ENCODE measurements around the gene AMOT.

Gene AMOT

DNA sequence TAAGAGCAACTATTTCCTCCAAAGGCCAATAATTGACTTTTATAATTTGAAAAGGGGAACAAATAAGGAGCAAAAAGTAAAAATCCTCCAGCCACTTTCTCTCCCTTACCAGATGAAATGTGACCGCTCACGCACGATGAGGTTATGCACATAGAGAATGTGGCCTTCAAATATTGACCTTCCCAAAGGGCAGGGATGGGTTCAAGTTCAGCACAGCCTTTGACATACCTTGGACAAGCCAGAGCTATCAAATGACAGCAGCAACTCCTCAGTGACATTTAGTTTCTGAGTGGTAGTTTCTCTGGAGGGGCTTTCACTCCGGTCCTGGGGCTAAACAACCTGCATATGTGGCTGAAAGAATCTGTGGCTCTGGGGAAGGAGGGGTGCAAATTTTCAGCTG lies 50.7 kb downstream of the AMOT start:
- no peak for DNase-seq

DNA sequence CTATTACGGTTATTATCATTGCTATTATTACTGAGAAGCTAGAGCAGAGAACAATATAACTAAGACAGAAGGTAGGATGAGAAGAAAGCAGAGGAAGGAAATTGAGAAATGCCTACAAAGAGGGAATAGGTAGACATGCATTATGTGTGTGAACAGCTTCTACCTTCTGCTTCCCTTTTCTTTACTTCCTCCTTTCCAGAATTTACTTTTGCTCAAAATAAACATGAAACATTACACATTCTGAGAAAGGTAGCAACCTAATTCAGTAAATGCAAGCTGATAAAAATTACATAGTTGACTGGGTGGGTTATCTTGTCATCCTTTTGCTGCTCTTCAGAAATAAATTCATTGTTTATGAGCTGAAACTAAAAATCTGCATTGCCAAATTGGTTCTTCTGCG lies 54.6 kb downstream of the AMOT start:
- DNase-seq = no peak

DNA sequence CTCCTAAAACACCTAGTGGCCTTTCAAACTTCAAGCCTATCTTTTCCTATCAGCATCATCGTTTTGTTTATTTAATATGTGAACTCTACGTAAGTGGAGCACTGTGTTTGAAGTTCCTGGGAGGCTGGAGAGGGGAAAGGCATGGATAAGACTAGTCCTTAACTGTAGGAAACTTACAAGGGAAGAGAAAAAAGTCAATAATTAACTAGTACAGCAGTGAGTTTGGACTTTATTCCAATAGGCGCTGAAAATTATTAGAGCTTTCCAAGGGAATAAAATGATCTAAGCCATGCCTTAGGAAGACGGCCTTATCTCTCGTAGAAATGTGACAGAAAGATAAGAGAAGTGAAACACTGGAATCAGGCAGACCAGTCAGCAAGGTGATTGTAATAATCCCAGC lies 55.3 kb downstream of the AMOT start:
- no peak for DNase-seq

DNA sequence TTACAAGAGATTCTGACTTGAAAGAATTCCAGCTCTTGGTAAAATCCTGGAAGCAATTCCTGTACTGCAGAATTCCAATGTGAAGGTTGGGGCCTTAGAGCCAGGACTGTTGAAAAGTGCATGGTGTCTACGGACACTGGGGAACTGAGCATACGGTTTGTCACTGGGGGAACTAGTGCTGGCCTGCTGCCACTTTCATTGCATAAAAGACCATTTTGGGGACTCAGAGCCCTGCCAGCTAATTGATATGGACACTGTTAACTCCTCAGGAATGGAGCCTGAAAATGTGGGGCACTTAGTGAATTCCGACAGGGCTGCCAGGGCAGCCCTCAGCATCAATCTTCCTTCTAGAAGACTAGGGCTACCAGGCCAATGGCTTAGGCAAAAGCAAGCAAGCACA lies 55.9 kb downstream of the AMOT start:
- DNase-seq = no peak

DNA sequence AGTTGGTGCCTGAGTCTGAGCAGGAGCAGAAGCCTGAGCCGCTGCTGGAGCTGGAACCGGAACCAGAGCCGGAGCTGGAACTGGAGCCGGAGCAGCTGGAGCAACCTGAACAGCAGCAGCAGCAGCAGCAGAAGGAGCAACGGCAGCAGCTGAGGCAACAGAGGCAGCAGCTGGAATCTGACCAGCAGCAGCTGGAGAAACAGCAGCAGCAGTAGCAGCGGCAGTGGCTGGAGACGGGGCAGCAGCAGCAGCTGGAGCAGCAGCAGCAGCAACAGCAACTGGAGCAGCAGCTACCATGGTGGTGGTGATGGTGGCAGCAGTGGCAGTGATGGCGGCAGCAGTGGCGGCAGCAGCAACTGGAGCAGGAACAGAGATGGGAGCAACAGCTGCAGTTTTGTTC lies 61.5 kb downstream of the AMOT start:
- no peak for DNase-seq

DNA sequence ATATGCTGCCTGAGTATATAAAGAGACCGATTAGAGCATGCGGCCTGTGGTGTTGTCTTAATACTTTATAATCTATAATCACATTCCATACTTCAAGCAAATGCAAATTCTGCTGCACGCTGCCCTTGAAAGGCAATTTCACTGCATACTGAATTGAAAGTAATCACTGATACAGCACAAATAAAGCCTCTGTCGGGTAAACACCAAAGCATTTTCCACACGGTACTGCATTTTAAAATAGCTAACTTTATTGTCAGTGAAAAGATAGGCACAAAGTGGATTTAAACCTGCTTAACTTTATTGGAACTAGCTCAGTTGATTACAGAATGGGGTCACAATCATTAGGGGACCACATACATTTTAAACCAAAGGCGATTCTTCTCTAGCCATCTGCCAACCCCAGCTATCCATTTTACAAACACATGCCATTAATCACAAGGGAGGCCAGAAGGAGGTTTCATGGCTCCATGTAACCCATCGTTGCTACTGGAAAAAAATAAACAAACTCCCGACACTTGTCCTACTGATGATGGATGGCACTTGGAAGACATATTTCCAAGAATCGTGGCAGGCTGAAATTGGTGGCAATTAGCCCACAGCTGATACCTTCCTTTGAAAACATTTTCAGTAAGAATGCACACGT lies 65.9 kb downstream of the AMOT start:
- no peak for DNase-seq

DNA sequence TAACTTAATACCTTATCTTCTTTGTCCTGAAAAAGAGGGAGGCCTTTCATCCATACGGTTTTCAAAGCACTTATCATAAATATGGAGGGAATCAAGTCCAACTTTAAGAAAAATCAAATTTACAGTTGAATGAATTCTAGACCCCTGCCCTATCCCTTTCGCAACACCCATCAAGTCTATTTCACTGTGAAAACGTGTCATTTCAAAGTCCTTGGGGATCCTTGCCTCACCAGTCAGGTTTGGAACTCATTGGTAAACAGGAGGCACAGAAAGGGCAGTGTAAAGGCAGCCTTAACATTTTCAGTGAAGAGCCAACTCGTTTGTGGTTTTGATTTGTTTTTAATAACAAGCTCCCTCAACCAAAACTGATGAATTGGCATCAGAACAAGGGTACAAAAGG lies 66.5 kb downstream of the AMOT start:
- no peak for DNase-seq

DNA sequence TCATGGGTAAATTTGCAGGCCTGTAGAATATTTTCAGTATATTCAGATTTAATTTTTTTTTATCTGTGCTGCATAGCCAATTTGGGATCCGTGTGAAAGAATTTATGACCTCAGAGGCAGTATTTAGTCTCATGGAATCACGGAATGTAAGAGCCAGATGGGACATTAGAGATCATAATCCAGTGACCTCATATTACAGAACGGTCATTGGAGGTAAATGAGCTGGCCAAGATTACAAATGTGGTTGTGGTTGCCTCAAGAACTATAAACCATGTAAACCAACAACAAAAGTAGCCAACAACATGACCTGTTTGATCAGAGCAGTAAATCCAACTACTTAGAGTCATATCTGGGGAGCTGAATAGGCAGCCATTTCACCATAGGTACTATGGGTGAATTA lies 71.6 kb downstream of the AMOT start:
- no peak for DNase-seq

DNA sequence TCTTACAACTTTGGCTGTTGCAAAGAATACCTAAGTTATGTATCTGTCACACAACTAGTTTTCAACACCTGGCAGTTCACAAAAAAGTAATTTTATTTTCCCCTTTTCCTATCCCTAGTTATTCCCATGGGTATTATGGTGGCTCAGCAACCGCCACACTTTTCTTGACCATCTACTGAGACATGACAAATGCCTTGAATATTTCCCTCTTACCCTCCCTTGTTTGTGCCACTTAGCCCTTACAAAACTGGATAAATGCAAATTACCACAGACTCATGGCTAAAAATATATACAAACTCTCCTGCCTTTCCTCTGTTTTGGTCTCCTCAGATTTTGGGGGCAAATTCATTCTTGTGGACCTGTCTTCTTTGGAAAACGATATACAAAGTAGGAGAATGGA lies 72.1 kb downstream of the AMOT start:
- DNase-seq = no peak

DNA sequence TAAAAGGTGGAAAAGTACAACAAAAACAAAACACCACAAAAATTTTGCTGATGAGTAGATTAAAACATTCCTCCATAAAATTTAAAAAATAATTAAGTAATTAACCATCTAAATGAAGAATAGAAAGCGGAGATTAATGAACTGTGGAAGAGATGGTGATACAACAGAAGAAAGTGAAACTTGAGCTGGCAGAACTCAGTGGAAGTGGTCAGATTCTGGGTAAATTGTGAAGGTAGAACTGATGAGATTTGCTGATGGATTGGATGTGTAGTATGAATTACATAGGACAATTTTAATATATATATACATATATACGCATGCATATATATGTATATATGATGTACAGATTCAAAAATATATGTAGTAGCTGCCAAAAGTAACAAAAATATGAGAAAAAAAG lies 73.9 kb downstream of the AMOT start:
- no peak for DNase-seq

DNA sequence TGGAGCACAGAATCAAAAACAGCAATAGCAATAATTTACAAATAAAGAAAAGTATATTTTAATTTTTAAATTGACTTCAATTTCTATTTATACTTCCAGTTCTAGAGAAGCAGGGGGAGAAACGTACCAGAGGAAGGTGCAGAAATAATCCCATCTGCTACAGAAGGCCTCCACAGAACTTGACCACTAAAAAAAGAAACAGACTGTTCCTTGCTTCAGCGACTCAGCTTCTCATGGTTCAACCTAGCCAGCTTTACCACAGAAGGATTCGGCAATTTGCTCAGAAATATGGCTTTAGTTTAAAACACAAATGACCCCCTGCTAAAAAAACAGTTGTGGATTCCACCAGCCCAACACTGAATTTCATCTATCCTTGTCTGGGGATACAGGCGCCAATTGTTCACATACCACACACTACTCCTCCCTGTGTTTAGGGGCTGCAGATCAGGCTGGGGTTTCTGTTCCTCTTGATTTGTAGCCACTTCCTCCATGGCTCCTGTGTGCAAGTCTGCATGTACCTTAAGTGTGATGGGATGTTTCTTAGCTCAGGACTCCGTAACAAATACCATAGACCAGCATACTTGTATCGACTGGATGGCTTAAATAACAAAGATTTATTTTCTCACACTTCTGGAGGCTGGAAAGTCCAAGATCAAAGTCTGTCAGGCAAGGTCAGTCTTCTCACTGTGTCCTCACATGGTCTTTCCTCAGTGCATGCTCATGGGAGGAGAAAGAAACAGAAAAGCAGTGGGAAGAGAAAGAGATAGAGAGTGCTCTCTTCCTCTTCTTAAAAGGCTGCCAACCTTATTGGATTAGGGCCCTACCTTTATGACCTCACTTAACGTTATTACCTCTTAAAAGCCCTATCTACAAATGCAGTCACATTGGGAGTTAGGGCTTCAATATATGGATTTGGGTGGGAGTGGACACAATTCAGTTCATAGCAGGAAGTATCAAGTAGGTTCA lies 79.1 kb downstream of the AMOT start:
- no peak for DNase-seq

DNA sequence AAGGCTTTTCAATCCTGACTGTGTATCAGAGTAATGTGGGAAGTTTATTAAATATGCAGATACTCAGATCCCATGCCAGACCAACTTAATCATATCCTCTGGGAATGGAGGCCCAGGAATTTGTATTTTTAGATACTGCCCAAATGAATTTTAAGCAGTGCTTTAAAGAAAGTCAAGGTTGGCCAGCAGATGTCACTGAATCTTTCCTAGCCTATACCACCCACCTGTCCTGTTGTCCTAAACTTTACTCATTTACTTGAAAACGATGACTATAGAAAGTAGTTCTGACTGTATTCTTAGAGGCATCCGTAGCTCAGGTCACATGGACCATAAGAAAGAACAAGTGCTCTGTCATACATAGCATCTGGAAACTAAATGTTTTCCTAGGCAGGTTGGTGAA lies 79.9 kb downstream of the AMOT start:
- DNase-seq = no peak

DNA sequence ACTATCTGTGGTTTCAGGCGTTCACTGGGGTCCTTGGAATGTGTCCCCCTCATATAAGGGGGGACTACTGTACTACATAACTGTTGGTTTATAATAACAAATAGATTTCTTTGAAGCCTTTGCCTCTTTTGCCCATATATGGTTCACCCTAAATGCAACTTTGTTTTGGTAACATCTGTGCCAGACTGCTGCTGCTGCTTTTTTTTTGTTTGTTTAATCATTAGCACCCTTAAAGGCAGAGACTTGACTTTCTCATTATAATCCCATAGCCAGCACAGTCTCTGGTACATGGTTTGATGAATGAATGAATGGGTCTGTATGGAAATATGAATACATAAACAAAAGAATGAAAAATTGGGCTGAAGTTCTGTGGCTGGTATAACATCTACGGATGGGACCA lies 80.7 kb downstream of the AMOT start:
- no peak for DNase-seq

DNA sequence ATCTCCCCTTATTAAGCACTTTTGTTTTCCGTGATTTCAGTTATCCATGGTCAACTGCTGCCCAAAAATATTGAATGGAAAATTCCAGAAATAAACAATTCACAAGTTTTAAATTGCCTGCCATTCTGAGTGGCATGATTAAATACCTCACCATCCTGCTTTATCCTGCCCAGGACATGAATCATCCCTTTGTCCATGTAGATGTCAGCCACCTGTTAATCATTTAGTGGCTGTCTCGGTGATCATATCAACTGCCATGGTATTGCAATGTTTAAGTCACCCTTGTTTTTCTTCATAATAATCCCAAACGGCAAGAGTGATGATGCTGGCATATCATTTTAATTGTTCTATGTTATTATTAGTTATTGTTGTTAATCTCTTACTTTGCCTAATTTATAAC lies 81.1 kb downstream of the AMOT start:
- no peak for DNase-seq

DNA sequence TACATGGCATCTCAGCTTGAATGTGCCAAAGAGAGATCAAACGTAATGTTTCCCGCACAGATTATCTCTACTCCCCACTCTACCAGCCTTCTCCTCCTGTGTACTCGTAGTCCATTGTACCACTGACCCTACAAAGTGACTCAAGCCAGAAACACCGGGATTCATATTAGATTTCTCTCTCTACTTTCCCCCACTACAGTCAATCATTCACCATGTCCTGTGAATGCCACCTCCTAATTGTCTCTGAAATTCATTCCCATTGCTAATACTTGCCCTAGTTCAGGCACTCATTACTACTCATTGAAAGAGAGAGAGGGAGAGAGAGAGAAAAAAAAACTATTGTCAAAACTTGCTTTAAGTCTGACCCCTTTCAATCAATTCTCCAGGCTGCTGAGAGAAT lies 82.7 kb downstream of the AMOT start:
- DNase-seq = no peak

DNA sequence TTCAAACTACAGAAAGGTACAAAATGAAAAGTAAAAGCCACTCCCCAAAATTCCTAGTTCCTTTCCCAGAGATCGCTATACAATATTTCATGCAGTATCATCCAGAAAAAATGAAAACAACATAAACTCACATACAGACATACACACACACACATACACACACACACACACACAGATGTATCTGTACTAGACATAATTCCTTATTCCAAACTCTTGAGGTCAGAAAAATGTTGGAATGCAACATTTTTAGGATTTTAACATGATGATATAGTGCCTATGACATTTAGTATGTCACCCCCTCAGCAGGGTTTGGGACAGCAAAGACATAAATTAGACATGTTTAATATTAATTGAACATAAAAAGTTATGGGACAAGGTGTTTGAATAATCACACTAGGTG lies 87.5 kb downstream of the AMOT start:
- no peak for DNase-seq

DNA sequence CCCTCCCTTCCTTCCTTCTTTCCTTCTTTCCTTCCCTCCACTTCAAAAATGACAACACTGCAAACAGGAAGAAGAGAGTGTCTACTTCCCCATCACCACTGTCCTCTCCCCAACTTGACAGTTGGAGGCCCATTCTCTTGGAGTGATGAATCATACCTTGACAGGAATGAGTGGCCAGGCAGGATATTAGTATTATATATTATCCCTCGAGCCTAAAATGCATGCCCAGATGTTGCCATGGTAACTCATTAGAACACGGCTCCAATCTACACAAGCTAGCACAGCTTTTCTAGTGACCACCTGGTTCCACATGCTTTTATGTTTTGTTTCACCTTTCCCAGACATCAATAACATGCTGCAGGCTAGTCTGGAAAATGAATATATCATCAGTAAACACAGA lies 89.6 kb downstream of the AMOT start:
- DNase-seq = no peak

DNA sequence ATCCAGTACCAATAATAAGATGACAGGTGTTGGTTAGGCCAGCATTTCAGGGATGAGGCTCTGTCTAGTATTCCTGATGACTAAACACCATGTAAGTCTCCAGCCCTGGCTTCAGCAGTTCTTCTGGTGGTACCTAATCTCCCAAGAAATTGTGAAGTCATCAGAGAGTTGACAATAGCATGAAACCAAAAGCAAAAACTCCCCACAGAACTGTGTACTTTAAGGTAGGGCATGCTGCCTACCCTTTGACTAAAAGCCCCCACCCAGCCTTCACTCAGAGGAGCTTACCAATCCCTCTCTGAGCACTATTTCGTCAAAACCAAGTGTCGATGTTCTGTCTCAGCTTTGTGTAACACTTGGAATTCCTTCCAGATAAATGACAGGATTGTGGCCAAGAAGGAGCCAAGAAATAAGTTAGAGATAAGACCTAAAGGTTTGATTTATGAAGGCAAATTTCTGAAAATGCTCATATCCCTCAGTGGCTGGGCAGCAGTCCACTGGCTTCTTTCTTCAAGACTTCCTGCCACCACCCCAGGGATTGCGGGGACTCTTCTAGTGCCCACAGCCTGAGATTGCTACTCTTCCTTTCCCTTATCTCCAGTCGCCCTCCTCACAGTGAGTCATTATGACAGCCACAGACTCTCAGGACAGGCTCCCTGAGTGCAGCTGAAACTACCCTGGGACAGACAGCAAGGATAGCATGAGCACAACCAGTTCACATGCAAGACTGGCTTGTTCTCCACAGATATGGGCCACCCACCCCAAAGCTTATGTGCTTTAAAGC lies 93.6 kb downstream of the AMOT start:
- no peak for DNase-seq

DNA sequence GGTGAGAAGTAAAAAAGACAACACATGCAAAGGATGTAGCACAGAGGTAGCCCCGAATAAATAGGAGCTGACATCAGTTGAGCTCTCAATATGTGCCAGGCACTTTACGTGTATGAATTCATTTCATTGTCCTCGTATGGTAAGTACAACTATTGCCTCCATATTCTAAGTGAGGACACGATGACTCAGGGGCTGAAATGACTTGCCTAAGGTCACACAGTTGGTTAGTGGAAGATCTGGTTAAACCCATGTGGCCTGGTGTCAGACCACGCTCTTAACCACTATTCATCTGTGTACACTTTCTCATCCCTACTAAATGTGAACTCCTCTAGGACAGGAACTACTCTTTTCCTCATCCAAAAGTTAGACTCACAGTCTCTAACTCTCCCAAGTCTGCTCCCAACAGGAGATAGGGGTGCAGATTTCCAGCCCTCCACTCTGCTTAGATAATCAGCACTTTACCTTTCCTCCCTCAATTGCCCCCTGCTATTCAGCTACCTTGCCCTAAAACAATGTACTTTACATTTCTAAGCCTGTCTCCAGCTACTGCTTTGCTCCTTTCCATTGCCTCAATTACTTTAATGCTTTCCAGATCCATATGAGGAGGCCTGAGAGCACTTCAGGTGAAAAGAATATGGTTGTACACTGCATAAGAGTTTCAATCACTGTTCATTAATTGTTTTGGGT lies 102.1 kb downstream of the AMOT start:
- no peak for DNase-seq

DNA sequence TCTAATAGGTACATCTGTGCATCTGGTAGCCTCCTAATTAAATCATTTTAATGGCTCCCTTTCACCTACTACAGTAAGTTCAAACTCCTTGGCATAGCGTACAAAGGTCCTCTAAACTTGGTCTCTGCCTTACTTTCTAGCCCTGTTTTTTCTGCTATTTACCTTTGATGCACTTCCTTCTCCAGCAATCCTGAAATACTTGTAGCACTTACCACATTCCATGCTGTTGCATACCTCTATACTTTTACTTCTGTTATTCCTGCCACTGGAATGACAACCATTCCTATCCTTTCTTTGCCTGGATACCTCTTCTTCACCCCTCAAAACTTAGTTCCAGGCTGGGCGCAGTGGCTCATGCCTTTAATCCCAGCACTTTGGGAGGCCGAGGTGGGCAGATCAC lies 104.3 kb downstream of the AMOT start:
- DNase-seq = no peak

DNA sequence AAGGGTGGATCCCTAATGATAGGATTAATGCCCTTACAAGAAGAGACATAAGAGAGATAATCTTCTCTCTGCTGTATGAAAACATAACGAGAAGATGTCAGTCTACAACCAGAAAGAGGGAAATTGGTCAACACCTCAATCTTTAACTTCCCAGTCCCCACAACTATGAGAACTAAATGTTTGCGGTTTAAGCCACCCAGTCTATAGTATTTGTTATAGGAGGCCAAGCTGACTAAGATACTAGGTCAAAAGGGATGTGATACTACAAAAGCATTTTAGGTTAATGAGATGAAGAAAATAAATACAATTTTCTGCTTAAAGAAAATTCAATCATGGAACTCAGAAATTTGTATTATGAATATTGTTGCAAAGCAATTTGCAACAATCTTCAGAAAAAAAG lies 105.5 kb downstream of the AMOT start:
- no peak for DNase-seq

DNA sequence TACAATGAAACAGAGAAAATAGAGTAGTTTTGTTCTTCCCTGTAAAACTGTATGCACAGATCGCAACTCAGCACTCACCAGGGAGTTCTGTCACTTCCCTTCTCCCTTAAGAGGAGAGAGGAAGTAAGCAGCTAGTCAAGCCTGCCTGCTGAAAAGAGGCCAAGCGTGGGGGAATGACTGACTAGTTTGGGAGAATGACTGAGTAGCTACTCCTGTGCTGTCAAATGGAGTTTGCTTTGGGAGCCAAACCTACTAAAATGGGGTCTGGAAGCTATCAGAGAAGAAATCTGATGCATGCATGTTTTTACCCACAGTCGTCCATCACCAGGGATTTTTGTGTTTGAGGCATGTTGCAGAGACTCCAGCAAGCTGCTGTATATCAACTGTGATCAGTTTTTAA lies 106.3 kb downstream of the AMOT start:
- DNase-seq = no peak

DNA sequence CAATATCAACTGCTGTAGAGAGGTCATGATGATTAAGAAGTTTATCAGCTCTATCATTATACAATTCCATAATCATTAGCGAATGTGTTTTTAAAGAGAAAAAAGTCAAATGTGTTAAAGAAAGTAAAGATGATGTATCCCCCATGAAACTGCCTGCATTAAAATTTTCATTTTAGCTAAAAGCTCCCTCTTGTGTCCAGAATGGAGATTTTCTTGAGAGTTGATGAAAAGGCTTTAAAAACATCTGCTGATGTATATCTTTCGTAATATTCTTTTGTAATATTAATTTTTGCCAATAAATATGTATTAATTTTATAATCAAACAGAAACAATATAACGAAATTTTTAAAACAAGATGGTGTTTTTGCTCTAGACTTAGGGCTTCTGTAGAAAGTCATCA lies 108.8 kb downstream of the AMOT start:
- no peak for DNase-seq

All from NCI-H774 (cell line).